ENCODE measurements around the gene CD200R1L.
A peak's percentile ranks its signal among the peaks of the same experiment; 100 is the strongest.

The CD200R1L gene

DNA sequence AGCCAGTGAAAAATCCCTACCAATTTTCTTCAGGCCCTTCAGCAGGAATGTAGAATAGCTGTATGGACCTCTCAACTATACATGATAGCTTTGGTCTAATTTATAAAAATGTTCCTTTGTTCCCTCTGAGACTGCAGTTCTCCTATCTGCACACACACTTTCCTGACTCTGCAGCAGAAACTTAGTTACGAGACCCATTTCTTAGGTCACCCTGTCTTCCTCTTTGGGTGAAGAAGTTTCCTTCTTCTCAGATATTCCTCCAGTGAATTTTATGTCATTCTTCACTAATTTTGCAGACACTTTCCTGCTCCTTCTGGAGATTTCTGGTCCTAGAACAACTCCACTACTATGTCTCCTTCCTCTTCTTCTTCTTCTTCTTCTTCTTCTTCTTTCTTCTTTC lies 42.6 kb downstream of the CD200R1L start:
- H3K4me3 ChIP-seq (ENCODE audit: low read depth, low read length): no peak overlapping the region
- H3K27me3 ChIP-seq: no peaks in the 10 kb centered on the region
- H3K4me1 ChIP-seq: peaks cover 5% of the 10 kb centered on the region; the same call in 1 of the 2 replicates
- TF ChIP-seq CTCF (IDR thresholded peaks at IDR 0.05; ENCODE audit: low read depth, low read length): no peak
- no peaks in the 10 kb centered on the region for H3K9me3 ChIP-seq
- H3K36me3 ChIP-seq: no peaks in the 10 kb centered on the region
- no peak for DNase-seq

GRCh38 chr3:112803467-112803866 lies 43.2 kb downstream of the CD200R1L start:
- TF ChIP-seq CTCF (IDR thresholded peaks at IDR 0.05; ENCODE audit: low read depth, low read length): no peak
- H3K36me3 ChIP-seq: no peaks in the 10 kb centered on the region
- H3K27me3 ChIP-seq: no peaks in the 10 kb centered on the region
- no peak for DNase-seq
- H3K4me1 ChIP-seq: peaks cover 5% of the 10 kb centered on the region; the same call in 1 of the 2 replicates
- no peaks in the 10 kb centered on the region for H3K9me3 ChIP-seq
- H3K4me3 ChIP-seq (ENCODE audit: low read depth, low read length): no peak overlapping the region

- H3K9me3 ChIP-seq: no peaks in the 10 kb centered on the region
- H3K4me1 ChIP-seq: peaks cover 5% of the 10 kb centered on the region; the same call in 1 of the 2 replicates
- TF ChIP-seq CTCF (IDR thresholded peaks at IDR 0.05; ENCODE audit: low read depth, low read length): no peak
- no peaks in the 10 kb centered on the region for H3K36me3 ChIP-seq
- H3K4me3 ChIP-seq (ENCODE audit: low read depth, low read length): no peak overlapping the region
- no peak for DNase-seq
- H3K27me3 ChIP-seq: no peaks in the 10 kb centered on the region
Measured at GRCh38 chr3:112802338-112802737, 44.3 kb downstream of the CD200R1L start.

- Histone ChIP-seq H3K36me3 (no peaks in the 10 kb centered on the region), H3K4me1 (peaks cover 14% of the 10 kb centered on the region; the same call in 1 of the 2 replicates), H3K27me3 (no peaks in the 10 kb centered on the region), H3K4me3 (ENCODE audit: low read depth, low read length) (no peak overlapping the region), H3K9me3 (no peaks in the 10 kb centered on the region; the same call in 1 of the 2 replicates)
- no peak for DNase-seq
- no peak for TF ChIP-seq CTCF (IDR thresholded peaks at IDR 0.05; ENCODE audit: low read depth, low read length)
Measured at GRCh38 chr3:112799946-112800345, 46.7 kb downstream of the CD200R1L start.

GRCh38 chr3:112794622-112795172 lies 52.0 kb downstream of the CD200R1L start:
- peaks cover 26% of the 10 kb centered on the region for H3K4me1 ChIP-seq
- H3K9me3 ChIP-seq: no peaks in the 10 kb centered on the region; the same call in 1 of the 2 replicates
- no peaks in the 10 kb centered on the region for H3K36me3 ChIP-seq
- no peaks in the 10 kb centered on the region for H3K27me3 ChIP-seq
- H3K4me3 ChIP-seq (ENCODE audit: low read depth, low read length): no peak overlapping the region
- DNase-seq: peak; percentile 12
- no peak for TF ChIP-seq CTCF (IDR thresholded peaks at IDR 0.05; ENCODE audit: low read depth, low read length)

DNA sequence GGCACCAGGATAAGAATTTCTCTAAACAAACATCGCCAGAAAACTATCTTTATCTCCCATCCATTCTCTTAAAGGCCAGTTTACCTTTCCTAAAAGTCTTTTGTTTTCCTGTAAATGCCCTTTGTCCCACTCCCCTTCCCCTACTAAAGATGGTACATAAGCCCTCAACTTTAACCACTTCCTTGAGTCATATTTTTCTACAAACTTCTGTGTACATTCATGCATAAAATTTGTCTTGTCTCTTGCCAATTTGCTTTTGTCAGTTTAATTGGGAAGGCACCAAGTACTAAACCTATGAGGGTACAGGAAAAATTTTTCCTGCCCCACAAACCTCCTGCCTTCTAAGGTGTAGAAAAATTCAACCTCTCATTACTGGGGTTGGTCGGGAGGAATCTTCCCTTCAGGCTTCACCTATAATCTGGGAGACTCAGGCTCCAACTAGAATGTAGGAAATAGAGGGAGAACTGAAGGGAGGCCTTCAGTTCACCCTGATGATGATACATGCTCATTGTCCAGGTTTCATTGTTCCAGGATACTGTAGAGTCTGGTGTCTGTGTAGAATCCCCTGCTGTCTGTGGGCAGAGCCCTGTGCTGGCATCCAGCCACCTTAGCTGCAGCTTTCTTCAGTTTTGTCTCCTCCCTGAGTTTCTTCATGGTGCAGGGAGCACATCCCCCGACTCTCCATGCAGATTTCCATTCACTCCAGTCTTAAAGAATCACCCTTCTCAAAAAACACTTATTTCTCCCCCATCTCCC lies 53.2 kb downstream of the CD200R1L start:
- H3K9me3 ChIP-seq: no peaks in the 10 kb centered on the region; the same call in 1 of the 2 replicates
- TF ChIP-seq CTCF (IDR thresholded peaks at IDR 0.05; ENCODE audit: low read depth, low read length): no peak
- H3K27me3 ChIP-seq: no peaks in the 10 kb centered on the region
- H3K36me3 ChIP-seq: no peaks in the 10 kb centered on the region
- no peak overlapping the region for H3K4me3 ChIP-seq (ENCODE audit: low read depth, low read length)
- DNase-seq: peak; percentile 17
- H3K4me1 ChIP-seq: peaks cover 24% of the 10 kb centered on the region
